ENCODE results near the gene IL1RL2. TPM values are rescaled to one million over a fixed set of nuclear protein-coding genes. Genes with fewer than 3 reads are reported as not detected.
A peak's percentile ranks its signal among the peaks of the same experiment; 100 is the strongest.

Gene IL1RL2
- polyA plus RNA-seq (2013, experiment 1 of 2; ENCODE audit: insufficient read length): 0.11 TPM
- polyA plus RNA-seq (2013, experiment 2 of 2; ENCODE audit: insufficient read length): 0.13 TPM

DNA sequence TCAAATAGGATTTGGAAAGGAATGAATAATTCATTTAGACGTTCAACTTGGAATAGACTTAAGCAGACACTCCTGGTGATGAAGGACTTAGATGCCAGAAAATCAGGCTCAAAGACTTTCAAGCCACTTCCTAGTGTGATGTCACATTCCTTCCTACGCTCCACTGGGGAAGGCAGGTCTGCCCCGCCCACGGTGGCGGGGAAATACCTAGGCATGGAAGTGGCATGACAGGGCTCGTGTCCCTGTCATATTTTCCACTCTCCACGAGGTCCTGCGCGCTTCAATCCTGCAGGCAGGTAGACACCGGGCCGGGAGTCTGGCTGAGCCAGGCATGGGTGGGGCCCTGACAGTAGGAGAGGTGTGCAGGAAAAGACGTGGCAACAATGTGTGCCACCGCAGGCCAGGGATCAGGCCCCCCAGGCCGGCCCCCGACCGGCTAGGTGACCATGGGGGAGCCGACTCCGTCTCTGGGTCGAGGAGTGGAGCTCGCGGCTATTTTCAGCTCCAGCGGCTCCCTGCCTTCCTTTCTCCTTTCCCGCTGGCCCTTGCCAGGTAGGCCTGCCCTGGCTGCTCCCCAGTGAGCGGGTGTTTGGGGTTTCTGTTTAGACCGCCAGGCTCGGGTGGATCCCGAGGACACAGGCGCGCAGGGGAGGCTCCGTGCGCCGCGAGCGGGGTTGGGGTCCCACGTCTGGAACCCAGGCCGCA is at the start of gene IL1RL2:
Gene IL1RL2 (plus strand): TSS at position 233 of the 705 bp plus-strand sequence. CDS start 845 bp downstream, outside the sequence.
- no peak for DNase-seq

DNA sequence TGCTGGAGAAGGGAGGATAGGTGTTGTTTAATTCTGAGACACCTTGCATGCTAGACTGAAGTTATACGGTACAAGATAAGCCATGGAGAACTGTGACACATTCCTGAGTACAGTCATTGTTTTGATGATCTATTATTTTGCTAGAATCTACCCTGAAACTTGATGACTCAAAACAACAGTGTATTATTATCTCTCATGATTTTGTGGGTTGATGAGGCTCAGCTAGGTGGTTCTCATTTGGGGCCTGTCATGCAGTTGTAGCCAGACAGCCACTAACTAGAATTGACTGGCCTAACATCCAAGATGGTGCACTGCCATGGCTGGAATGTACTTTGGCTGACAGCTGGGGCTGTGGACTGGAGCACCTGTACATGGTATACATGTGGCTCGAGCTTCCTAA is 49.7 kb upstream of the IL1RL2 start:
- DNase-seq: no peak

DNA sequence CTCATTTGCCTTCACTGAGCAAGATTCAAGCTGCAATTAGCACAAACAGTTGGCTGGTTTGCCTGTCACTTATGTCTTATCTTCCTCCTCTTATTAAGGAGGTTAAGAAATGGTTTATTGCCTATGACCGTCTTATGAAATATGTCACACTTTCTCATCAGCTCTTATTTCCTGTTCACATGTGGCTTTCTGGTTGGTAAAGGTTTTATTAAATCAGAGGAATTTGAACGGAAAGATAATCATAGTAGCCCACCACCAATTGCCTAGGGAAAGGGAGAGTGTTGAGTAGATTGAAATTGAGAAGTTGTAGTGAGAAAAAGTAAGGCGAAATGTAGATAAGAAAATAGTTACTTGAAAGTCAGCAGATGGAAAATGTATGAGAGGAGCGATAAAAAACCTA is 48.5 kb upstream of the IL1RL2 start:
- DNase-seq: no peak

DNA sequence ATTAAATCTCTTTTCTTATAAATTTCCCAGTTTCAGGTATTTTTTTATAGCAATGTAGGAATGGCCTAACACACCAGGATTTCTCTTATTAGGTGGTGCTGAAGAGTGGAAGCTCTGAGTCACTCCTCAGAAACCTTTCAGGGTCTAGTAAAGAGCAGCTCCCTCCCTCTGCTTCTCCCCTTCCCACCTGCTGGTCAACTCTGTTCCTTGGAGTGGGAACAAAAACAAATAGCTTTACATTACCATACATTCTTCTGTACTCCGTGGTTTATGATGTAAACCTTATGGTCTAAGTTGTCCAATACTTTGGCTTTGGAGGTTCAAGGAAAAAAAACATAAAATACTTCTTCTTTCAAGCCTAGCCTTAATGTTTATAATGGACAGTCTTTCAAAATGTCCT is 47.0 kb upstream of the IL1RL2 start:
- no peak for DNase-seq

DNA sequence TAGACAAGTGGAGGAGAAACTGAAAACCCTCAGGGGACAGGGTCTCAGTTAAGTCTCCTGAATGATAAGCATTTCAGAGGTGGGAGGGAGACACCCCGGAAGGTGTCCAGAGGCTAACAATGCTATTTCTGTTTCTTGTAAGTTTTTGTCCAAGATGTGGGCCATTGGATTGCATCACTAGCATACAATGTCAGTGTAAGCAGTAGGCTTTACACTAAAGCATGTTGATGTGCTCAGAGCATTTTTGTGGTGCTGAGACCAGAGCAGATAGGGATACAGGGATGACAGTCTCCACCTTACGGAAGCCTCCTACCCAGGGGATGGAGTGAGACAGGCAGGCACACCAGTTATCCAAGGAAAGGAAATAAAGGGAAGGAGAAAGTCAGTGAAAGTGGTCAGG is 46.4 kb upstream of the IL1RL2 start:
- DNase-seq: no peak

DNA sequence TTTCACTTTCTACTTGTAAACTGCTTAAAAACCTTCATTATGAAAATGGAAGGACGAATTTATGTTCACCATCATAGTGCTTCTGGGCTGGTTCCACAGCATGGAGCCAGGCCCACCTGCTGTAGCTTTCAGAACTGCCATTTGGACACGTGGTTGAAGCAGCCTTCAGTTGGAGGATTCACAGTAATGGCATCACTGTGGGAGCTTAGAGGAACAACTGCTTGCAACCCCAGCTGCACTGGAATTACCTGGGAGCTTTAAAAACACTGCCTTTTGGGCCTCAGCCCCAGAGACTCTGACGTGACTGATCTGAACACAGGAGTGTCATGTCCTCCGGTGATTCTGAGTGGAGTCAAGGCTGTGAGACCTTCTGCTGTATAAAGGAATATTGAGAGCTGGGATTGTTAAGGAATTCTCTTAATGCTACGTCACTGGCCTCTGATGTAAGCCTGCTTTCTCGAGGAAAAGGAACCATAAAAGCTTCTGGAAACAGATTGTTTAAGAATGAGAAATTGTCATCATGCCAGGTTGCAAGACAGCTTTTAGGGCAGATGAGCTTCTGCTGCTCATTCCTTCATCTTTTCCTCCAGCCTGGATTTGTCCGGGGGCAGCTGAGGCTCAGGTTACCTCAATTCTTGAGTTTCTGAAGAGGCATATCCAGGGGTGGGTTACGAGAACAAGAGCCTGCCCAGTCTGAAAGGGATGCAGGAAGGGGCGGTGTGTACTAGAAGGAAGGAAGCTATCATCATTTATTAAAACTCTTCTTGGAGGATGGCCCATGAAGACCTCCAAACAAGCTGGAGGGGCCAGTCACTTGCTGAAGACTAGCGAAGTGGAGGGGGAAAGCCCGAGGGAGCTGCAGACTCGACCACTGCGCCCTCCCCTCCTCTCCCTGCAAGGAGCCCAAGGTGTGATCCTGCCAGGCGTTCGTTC is 45.5 kb upstream of the IL1RL2 start:
- peak; percentile 80 for DNase-seq

DNA sequence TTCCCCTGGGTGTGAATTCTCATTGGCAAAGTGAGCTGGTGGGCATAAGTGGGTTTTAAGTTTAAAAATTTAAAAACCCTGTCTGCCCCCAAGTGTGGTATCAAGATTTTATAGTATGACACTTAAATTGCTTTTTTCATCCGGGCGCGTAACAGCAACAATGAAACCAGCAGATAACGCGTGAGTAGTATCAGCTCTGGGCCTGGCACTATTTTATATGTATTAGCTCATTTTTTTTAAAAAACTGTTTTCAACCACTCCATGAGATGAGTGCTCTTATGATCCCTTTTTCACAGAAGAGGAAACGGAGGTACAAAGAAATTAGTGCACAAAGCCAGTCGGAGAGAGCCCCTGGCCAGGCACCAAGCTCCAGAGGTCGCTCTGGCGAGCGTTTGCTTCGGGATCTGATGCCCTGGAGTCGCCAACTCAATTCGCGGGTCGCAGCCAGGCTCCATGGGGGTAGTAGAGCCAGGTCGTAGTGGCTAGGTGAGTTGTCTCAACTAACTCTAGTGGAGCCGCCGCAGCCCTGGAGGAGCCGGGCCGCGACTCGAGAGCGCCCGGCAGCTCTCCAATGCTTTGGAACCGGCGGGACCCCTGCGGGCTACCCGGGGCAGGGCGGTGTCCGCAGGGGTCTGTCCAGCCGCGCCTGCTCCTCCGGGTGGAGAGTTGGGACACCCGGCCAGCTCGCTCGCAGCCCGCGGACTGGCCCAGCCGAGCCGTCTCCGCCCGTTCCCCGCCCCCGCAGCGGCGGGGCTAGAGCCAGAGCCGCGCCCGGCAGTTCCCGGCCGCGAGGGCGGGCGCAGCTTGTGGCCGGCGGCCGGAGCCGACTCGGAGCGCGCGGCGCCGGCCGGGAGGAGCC is 44.6 kb upstream of the IL1RL2 start, which contains the start of gene IL1R1:
Gene IL1R1 (plus strand): TSS at position 777 of the 859 bp plus-strand sequence. CDS start 14,979 bp downstream, outside the sequence.
- peak; percentile 78 for DNase-seq

DNA sequence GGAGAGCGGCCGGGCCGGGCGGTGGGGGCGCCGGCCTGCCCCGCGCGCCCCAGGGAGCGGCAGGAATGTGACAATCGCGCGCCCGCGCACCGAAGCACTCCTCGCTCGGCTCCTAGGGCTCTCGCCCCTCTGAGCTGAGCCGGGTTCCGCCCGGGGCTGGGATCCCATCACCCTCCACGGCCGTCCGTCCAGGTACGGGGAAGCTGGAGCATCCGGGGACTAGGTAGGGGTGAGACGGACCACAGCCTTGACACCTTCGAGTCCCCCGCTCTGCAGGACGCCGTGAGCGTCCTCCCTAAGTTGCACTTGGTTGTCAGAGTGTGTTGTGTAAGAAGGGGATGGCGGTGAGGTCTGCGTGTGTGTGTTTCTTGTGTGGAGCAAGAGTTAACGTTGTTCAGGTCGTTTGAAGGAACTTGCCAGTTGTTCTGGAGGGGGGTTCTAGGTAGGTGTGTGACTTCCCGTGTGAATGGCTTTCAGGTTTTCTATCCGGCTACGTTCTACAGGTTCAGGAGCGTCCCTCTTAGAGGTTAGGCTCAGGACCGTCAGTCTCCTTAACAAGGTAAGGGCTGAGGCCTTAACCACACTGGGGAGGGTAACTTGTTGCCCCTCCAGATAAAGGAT is 43.9 kb upstream of the IL1RL2 start:
- no peak for DNase-seq

DNA sequence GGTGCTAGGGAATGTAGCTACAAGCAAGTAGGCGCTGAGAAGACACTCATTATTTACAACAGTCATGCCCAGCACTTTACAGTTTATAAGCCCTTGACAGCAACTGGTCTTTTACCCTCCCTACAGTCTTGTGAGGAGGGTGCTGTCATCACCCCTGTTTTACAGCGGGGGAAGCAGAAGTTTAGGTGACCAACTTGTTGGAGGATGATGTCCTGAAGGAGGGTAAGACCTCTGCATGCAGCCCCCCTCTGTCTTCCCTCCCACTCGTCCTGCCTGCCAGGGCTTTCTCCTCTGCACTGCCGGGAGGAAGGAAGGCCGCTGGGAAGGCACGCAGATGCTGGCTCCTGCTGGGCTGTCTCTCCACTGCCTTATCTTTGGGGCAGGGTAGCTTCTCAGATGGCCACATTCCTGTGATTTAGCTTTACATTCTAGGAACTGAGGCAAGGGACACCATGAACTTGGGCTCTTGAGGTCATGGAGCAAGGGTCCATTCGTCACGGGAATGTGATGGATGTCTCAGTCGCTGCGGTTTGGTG is 43.3 kb upstream of the IL1RL2 start:
- no peak for DNase-seq

DNA sequence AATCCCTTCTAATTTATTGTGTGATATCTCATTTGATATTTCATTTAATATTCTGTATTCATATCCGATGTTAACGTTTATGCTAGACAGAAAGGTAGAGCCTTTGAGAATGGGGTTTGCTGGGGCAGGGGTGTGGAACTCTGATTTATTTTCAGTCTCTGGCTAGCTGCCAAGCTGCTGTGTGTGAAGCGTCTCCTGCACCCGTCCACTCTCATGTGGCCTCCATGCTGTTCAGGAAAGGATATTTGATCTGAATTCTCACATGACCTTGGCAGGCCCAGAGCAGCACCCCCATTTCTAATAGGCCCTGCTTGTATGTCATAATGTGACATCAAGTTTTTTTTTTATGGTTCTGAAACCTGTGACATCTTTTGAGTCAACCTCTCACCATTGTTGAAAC is 42.7 kb upstream of the IL1RL2 start:
- DNase-seq: no peak

DNA sequence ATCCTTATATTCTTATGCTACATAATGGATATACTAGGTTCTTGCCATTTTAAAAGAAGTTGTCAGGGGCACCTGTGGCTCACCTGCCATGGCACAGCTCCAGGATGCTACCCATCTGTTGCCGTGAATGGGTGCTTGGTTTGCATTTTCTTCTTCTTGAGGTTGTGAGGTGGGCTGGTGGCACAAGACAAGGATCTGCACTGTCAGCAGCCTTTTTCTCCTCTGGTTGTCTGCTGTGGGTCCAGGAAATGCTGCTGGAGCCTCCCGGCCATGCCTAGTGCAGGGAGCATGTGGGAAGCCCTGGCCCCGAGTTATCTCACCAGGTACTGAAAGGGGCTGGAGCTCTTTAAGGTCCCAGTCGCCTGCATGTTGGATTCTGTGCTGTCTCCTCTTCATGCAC is 41.7 kb upstream of the IL1RL2 start:
- no peak for DNase-seq

DNA sequence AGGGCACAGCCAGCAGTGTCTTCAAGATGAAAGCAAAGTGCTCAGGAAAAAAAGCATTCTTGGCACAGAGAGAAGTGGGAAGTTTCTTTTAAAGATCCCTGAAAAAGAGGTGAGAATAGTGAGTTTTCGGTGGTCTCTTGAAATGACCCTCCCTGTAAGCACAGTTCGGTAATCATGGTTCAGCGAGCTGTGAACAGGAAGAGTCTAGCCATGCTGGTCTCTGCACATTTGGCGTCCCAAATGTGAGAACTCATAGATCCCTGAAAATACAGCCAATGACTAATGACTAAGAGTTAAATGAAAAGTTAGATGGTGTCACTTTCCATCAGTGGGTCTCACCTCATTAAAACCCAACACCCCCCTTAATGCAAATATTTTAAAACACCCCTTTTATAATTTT is 40.9 kb upstream of the IL1RL2 start:
- no peak for DNase-seq

DNA sequence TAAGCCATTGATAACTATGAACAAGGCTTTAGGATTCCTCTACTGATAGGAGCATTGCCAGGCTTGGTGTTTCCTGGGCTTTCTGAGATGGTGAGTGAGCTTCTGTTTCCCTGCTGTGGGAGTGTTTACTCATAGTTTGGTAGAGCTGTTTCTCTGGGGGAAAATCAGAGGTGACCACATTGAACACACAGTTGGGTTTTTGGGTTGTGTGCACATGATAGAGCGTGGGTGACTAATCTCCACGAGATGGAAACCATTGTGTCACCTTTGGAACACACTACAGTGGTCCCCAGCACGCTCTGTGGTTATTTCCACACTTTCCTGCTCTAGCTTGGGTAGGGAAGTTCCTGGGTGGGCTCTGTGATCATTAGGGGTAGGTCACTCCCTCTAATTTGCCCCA is 38.9 kb upstream of the IL1RL2 start:
- no peak for DNase-seq

DNA sequence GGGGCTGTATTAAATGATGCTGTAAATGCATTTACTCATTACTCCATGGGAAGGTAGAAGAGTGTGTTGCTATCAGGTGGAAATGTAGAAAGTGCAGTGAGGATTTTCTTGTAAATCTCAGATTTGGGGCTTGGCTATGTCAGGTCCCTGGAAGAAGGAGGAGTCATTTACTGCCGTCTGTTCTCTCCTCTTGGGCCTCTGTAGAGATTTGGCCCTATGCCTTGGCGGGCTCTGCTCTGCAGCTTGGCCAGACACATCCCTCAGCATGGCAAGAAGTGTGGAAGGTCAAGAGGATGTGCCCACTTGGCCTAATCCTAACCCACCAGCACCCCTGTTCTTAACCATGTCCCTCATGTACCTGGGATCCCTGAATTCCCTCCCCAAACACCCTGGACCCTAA is 37.6 kb upstream of the IL1RL2 start:
- DNase-seq: no peak

DNA sequence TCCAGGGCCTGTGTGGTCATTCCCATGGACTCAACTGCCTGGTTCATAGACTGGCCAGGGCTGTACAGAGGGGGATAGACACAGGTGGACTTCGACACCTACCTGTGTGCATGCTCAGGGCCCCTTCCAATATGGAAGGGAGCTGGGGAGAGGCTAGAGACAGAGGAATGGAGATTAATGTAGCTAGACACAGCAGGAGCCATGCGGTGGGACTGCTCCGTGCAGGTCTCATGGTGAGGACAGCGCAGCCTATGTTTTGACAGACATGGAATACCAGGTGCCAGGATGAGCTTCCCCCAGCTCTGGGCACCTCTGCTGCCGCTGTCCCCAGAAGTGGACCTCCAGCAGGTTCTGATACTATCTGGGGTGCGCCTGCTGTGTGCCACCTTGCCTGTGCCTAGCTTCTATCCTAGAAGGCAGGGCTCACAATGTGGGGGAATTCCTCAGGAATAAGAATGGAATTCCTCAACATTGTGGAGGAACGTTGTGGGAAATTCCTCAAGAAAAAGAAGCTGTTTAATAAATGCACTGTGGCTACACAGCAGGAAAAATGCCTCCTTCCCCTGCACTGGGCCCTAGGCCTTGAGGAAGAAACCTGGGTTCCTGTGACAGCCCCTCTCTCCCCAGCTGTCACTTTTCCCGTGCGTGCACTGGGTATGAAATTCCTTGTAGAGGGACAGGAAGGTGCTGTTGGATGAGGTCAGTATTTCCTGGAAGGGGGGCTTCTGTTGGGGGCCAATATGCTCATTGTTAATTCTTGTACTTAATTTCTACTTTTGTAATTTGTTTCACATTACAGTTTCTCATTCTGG is 37.0 kb upstream of the IL1RL2 start:
- DNase-seq: peak; percentile 61

DNA sequence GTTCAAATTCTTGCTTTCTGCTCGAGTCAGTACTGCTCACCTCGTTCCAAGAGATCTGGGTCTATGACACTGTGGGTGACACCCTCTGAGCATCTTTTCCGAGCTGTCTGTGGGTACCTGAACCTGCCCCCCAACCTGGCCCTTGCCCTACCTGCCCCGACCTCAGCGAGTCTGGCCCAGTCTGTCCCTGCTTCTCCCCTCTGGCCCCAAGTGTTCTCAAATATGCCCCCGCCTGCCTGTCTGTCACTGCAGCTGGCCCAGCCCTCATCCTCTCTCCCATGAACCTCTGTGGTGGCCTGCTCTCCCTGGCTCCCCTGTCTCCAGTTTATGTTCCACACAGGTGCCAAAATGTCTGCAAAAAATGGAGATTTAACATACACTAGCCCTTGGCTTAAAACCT is 32.5 kb upstream of the IL1RL2 start:
- no peak for DNase-seq

DNA sequence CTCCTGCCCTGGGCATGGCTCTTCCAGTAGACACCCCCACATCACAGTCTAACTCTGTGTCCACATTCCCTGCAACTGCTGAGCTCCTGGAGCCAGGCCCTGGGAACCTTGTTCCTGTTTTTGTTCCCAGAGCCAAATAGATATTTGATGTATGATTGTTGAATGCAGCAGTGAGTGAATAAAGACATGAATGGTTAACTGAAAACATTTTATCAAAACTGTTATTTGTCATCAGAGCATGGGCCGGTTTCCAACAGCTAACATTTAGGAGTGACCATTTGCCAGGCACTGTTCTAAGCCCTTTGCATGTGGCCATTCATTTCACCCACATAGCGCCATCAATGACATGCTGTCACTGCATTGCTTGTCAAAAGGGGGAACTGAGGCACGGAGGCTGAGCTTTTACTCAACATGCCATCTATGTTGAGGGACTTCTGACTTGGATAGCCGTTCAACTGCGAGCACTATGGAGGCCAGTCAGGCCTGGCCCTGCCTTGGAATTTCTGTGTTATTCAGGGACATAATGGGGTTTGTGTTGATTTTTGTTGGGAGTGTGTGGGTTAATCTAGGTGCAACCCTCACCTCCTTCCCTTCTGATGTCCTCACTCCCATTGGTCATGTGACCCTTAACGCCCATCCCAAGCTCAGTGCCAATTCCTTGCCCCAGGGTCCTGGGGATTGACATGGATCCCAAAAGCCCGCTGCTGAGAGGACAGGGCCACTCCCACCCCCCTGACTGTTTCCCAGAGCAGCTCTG is 31.7 kb upstream of the IL1RL2 start:
- no peak for DNase-seq

DNA sequence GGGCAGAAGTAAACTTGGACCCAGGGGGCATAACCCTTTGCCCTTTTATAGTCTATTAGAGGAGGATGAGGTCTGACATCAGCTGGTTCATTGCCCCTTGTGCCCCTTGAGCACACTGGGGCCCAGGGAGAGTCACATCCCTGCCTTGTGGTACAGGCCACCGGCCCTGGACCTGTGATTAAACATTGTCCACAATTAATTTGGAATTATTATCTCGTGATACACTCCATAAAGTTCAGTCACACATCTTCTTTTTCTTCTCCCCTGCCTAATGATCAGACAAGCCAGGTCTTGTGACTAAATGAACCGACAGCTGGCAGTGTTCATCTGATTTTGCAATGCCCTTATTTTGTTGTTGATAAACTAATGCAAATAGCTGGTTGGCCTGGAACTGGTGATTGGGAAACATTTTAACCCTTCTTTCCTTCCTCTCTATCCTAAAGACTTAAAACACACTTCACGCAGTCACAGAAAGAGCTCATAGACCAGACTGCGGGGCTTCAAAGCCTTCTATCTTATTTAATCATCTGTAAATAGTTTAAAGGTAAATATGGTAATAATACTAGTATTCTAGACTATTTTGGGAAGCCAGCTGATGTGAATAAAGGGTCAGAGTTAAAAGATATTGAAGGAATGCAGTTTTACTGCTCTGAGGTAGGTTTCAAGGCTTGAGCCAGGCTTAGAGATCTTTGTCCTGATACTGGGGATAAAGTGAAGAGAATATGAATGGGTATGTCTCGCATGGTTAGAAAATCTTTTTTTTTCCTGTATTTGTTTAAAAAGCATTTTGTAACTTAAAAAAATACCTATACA is 30.9 kb upstream of the IL1RL2 start:
- DNase-seq: no peak

Measured in fibroblast of skin of back (primary cell).